Measurements from ENCODE around the gene ARMH1.

DNA sequence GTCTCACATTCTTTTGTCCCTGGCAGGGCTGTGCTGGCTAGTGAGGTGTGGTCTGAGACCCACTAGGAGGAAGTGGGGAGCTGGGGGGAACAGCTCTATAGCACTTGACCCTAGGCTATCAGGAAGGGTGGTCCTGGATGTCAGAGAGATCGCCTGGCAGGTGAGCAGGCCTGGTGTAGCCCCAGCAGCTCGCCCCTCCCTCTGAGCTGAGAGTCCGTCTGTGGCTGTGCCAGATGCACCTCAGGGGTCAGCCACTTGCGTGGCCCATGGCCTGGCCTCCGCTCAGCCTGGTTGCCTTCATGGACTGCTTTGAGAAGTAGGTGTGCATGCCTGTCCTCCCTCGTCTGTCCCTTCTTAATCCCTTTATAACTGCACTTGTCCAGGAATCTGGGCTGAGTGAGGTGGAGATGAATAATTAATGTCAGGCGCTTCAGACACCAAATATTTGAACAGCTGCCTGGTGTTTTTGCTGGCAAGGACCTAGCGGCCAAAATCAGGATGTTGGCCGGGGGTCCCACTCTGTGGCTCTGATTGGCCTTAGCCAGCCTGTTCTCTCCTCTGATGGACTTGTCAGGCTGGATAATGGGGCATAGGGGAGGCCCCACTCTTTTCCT lies 30.7 kb upstream of the ARMH1 start:
- no peak for TF ChIP-seq CTCF (IDR thresholded peaks at IDR 0.05)
- no peak for TF ChIP-seq POLR2A (IDR thresholded peaks at IDR 0.05)
- no peak for TF ChIP-seq POLR2AphosphoS5 (IDR thresholded peaks at IDR 0.05)
